GM12873 (cell line): ENCODE results near the gene RTL10.

Experiments used
- CTCF ChIP-seq: IDR thresholded peaks from 2 replicates; pipeline ENCODE4 v1.5.1; 2012; ENCODE audit warnings: low read depth, mild to moderate bottlenecking, moderate library complexity, low read length, control low read depth; ENCODE audit not compliant: insufficient read depth; ENCODE audit errors: missing control alignments

The RTL10 gene

GRCh38 chr22:19823902-19824211 lies 30.8 kb downstream of the RTL10 start:
- no peak for TF ChIP-seq CTCF

GRCh38 chr22:19823191-19823901 lies 31.3 kb downstream of the RTL10 start:
- TF ChIP-seq CTCF, result no peak

GRCh38 chr22:19822301-19823117 lies 32.2 kb downstream of the RTL10 start:
- TF ChIP-seq CTCF, result no peak

- no peak for TF ChIP-seq CTCF
Measured at GRCh38 chr22:19821523-19822300, 33.0 kb downstream of the RTL10 start.

GRCh38 chr22:19820880-19821522 lies 33.7 kb downstream of the RTL10 start:
- no peak for TF ChIP-seq CTCF

GRCh38 chr22:19819911-19820879 lies 34.5 kb downstream of the RTL10 start:
- TF ChIP-seq CTCF, result no peak
